Stimulated activated CD8-positive, alpha-beta memory T cell treated with anti-CD3 and anti-CD28 coated beads, Interleukin-4, amount 100 ng/mL, for 4 hours (primary cell): ENCODE results near the gene ZFPL1.
A peak's percentile ranks its signal among the peaks of the same experiment; 100 is the strongest.

ENCODE experiments used
- DNase-seq, 2 donors: peaks; one replicate each; pipeline ENCODE4 v3.0.0-alpha.2; 2020; ENCODE audit warnings: low read depth in 2 of 2, low spot score in 1 of 2

The ZFPL1 gene

DNA sequence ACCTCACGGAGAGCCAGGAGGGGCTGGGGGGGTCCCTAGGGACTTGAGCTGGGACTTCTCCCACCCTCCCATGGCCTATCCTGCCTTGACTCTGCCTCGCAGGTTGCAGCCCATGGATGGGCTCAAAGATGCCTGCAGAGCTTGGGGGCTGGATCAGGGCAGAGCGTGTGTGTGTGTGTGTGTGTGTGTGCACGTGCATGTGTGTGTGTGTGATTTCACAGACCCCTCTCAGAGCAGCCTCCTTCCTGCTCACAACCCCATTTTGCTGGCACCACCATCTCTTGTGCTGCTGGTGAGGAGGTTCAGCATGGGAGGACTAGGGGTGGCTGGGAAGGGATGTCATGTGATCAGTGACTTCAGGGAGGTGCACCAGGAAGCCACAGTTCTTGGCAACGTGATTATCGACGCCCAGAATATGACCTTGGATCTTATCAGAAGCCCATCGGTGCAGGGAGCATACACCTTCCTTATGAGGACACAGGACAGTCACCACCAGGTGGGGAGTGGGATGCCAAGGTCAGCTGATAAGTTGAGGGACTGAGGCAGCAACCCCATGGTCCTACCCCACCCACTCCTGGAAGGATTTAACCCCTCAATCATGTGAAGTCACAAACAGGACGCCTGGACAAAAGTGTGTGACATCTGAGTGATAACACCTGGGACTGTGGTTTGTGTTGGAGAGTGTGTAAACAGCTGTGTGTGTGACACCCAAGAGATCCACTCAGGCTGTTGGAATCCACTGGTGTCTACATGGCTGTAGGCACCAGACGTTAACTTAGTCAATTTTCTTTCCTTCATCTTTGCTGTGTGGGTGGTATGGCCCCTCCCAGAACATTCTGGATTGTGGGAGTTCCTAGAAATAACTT, 23.8 kb upstream of the ZFPL1 start:
- DNase-seq: no peak

- no peak for DNase-seq
Observed at GRCh38 chr11:65060913-65061408, 23.1 kb upstream of the ZFPL1 start.

- no peak for DNase-seq
Observed at GRCh38 chr11:65063532-65063931, 20.5 kb upstream of the ZFPL1 start.

- no peak for DNase-seq
Observed at GRCh38 chr11:65064847-65065240, 19.2 kb upstream of the ZFPL1 start.

DNA sequence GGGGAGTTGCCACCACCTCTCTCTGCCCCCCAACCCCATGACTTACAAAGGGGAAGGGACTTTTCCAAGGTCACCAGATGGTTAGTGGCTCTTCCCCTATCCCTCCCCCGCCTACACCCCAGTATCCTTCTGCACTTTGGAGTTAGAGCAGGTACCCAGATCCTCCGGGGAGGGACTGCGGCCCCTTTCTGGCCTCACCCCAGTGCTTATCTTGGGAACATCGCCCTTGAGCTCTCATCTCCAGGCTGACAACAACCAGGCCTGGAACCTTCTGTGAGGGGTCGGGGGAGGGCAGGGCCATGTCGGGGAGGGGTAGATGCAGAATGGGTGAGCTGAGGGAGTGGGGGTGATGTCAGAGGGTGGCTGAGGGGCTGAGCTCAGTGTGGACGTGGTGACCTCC, 18.2 kb upstream of the ZFPL1 start:
- no peak for DNase-seq

- no peak for DNase-seq
Observed at GRCh38 chr11:65066315-65066714, 17.7 kb upstream of the ZFPL1 start.

DNA sequence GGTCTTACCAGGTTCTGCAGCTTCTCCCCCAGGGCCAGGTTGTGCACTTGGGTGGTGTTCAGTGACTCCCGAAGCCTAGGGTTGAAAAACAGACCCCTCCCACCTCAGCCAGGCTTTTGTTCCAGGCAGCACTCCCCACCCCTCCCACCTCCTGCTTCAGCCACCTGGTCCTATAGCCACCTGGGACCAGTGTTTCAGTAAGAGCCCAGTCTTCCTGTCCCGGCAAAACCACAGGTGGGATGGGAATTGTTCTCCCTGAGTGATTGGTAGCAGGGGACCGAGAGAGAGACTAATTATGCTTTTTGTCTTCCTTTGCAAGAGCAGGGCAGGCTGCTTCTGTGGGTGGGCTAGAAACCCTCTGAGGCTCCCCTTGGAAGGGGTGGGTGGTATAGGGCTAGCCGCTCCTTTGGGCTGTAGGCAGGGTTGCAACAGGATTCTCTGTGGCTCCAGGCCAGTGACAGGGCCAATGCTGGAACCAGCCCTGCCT, 17.2 kb upstream of the ZFPL1 start:
- DNase-seq: no peak

DNA sequence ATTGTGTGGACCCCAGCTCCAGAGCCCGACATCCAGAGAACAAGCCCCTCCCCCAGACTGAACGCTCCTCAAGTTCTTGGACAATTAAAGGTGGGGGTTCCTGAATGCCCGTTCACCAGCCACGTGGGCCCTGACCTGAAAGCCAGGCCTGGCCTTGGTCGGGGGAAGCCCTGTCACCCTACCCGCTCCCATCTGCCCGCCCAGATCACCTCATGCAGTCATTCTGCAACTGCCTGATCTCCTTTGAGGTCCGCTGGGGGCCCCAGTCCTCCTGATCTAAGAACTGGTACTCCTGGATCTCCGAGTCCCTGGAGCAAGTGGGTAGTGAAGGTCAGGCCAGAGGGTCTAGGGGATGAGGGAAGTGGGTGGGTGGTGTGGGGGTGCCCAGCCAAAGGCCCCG, 16.6 kb upstream of the ZFPL1 start:
- no peak for DNase-seq

DNA sequence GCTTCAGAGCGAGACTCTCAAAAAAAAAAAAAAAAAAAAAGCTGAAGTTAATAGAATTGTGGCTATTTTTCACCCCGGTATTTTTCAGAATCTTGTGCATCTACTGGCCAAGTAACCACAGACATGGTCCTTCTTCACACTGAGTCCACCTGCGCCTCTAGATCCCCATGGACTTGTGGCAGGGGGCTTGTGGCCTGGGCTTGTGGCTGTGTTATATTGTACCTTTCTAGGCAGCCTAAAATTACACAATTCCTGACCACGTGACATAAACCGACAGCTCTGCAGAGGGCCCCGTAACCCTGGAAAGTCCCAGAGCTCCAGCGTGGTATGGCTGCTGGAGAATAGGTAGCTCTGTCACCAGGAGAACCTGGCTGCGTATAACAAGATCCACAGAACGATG, 14.8 kb upstream of the ZFPL1 start:
- DNase-seq: no peak

GRCh38 chr11:65071907-65072630, 12.0 kb upstream of the ZFPL1 start:
- no peak for DNase-seq

GRCh38 chr11:65072631-65072966, 11.4 kb upstream of the ZFPL1 start:
- DNase-seq: no peak

- no peak for DNase-seq
Observed at GRCh38 chr11:65077451-65077850, 6.6 kb upstream of the ZFPL1 start.

- DNase-seq: peak; percentile 34 to 49
Observed at GRCh38 chr11:65078151-65078550, 5.9 kb upstream of the ZFPL1 start.

GRCh38 chr11:65078786-65079342, 5.2 kb upstream of the ZFPL1 start:
- no peak for DNase-seq

GRCh38 chr11:65083134-65083833, 738 bp upstream of the ZFPL1 start:
- no peak for DNase-seq

DNA sequence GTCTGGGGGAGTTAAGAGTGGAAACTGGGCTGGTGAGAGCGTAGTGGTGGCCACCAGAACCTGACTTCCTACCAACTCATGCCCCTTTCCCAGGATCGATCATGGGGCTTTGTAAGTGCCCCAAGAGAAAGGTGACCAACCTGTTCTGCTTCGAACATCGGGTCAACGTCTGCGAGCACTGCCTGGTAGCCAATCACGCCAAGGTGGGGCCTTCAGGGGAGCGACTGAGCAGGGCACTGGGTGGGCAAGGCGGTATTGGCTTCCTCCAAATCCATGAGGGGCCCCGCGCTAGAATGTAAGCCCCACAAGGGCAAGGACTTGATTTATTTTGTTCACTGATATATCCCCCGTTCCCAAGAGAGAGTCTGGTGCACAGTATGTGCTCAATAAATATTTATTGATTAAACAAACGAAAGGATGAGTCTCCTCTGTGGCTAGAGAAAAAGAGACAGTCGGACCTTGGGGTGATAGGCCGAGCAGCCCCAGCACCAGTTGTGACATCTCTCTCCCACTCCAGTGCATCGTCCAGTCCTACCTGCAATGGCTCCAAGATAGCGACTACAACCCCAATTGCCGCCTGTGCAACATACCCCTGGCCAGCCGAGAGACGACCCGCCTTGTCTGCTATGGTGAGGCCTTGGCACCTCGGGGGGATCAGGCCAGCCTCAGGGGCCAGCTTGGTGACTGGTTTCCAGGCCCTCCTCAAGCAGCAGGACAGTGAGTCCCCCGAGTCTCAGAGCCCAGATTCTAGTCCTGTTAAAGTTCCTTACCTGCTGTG, 765 bp downstream of the ZFPL1 start:
- no peak for DNase-seq

DNA sequence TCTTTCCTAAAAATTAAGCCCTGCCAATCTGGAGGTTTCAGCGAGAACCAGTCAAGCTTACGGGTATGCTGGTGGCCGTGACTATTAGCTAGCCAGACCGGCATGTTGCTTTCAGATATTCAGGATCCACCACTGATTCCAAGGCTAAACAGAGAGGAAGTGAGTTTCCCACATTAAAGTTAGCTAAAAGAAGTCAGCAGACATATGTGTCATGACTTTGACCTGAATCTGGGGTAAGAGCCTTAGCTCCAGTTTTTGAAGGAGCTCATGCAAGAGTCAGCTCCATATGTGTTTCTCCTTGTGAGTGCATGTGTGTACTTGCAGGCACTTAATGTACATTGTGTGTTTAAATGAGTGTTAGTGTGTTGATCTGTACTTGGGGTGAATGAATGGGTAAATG, 1.4 kb downstream of the ZFPL1 start:
- DNase-seq: no peak

GRCh38 chr11:65086809-65087208, 2.8 kb downstream of the ZFPL1 start:
- no peak for DNase-seq

GRCh38 chr11:65087216-65087615, 3.2 kb downstream of the ZFPL1 start:
- no peak for DNase-seq

GRCh38 chr11:65087827-65088226, 3.8 kb downstream of the ZFPL1 start:
- no peak for DNase-seq

GRCh38 chr11:65089621-65090020, 5.6 kb downstream of the ZFPL1 start:
- DNase-seq: no peak
